IPS-NIHi7 (cell line): ENCODE results near the gene PBXIP1.
"Not testable (repeated sequence)": the region's sequence is repeated elsewhere in the genome, so short reads cannot be mapped to it uniquely, and the experiment has no call there.

Source experiments
- DNase-seq: peaks from one replicate; pipeline ENCODE4 v3.0.0; 2012; ENCODE audit warnings: mixed read lengths; ENCODE audit errors: extremely low spot score

PBXIP1 gene

DNA sequence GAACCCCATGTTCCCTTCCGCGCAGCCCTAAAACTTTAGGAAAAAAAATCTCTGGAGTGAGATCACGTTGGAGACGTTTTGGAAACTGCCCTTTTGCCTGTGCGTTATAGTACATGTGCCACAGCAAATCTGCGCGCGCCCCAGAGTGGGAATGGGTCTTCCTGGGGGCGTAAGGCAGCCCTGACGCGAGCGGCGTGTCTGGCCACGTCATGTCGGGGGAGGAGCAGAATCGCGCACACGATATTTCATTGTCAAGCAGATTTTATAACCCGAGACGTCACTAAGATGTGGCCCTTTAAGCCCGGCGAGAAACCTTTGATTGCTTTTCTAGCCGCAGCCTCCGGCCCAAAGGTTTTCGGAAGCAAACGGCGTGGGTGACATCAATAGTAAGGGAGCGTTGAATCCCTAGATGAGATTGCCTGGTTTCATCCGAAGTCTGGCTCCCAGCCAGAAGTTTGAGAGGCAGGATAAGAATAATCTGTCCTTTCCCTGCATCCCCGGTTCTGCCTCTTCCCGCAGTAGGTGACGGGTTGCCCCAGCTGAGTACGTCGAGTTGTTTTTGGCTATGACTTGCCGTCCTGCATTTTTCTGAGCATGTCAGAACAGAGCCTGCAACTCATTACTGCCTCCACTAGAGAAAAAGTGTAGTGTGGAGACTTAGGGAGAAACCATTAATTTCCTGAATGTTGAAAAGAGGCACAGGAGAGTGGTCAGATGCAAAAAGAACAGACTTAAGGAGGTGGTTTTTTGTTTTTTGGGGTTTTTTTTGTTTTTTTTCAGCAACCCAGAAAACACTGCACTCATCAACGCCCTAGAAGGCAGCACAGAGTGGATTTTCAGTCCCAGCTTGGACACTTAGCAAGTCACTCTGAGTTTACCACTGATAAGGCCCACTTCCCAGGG is 18.6 kb downstream of the PBXIP1 start:
- peak; percentile 90 for DNase-seq

DNA sequence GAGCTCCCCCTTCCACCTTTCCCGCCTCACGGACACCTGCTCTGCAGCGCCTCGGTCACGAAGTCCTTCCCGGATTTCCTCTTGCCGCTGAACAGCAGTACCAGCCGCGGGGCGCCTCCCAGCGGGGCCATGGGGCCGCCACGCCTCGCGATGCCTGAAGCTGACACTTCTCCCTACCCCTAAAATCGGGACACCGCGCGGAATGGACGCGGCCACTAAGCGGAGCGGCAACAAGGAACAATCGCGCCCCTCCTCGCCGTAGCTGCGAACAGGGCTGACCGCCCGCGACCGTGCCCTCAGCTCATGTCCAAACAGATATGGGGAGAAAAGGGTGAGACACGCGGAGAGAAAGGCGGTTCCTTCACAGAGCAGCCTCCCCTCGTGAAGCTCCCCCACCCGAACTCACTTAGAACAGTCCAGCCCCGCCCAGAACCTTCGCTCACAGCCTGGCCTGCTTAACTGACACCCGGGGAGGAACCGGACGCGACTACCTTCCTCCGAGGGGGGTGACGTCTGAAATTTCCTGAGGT is 19.3 kb downstream of the PBXIP1 start, which contains the start of gene PMVK:
Gene PMVK, minus strand, starts transcription at position 165 of the 530 bp plus-strand sequence. Its CDS starts 34 bp downstream, at position 131.
- DNase-seq = peak; percentile 97

DNA sequence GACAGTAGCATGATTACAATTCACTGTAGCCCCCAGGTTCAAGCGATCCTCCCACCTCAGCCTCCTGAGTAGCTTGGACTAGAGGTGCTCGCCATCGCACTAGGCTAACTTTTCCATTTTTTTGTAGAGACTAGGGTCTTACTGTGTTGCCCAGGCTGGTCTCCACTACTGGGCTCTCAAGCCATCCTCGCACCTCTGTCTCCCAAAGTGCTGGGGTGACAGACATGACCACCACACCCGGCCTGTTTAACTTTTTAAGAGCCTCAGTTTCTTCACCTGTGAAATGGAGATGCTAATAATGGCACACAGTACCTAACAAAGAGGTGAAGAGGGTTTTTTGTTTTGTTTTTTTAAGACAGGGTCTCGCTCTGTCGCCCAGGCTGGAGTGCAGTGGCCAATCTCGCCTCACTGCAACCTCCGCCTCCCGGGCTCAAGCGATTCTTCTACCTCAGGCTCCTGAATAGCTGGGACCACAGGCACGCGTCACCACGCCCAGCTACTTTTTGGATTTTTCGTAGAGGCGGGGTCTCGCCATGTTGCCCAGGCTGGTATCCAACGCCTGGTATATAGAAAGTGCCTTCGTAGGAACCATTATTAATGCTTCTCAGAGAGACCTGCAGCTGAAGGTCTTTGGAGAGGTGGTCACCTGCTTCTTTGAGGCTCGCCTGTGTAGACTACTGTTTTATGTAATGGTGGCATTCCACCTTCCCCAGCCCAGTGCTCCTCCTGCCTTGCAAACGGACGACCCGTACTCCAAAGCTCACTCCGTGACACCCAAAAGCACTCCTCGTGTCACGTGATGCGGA is 19.9 kb downstream of the PBXIP1 start:
- DNase-seq = no peak

DNA sequence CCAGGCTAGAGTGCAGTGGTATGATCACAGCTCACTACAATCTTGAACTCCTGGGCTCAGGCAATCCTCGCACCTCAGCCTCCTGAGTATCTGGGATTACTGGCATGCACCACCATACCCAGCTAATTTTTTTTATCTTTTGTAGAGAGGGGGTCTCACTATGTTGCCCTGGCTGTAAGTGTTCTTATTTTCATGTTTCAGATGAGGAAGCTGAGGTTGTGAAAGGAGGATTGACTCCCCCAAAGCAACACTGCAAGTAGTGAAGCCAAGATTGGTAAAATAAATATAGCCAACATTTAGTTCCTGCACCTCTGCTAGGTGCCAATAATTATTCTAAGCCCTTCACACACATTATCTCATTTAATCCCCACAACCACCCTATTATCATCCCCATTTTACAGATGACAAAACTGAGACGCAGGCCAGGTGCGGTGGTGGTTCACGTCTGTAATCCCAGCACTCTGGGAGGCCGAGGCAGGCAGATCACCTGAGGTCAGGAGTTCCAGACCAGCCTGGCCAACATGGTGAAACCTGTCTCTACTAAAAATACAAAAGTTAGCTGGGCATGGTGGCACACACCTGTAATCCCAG is 21.4 kb downstream of the PBXIP1 start:
- no peak for DNase-seq

DNA sequence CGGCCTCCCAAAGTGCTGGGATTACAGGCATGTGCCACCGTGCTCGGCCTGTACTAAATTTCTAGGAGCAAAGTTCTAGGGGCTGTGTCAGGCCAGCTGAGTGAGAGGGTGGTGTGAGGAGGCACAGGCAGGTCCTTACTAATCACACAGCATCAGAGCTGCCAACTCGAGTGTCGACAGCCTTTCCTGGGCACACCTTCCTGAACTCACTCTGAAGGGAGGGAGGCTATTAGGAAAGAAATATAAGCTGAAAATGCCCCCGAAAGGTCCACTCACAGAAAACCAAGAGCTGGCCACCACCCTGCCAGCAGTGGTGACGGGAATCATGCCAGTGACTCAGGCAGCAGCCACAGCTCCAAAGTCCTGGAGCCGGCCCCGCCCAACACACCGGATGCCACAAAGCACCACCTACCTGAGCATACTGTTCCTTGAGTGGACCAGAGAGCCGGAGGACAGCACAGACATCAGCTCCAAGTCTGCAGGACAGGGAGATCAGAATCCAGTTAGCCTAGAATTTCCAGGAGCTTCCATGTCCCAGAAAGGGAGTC is 23.9 kb downstream of the PBXIP1 start:
- DNase-seq = no peak

DNA sequence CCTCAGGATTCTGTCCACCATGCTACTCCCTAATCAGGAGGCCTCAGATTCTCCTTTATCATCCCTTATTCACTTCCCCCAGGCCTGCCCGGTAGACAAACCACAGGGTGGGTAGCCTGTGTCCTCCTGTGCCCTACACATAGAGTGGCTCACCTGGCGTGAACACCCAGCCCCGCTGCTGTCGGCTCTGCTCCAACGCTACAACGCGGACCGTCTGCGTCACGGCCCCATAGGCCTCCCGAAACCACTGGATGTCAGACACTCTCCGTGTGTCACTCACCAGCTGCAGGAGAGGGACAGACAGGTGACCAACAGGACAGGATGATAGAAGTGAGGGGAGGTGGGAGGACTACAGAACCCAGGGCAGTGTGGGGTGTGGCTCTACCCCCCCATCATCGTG is 29.7 kb downstream of the PBXIP1 start:
- no peak for DNase-seq

DNA sequence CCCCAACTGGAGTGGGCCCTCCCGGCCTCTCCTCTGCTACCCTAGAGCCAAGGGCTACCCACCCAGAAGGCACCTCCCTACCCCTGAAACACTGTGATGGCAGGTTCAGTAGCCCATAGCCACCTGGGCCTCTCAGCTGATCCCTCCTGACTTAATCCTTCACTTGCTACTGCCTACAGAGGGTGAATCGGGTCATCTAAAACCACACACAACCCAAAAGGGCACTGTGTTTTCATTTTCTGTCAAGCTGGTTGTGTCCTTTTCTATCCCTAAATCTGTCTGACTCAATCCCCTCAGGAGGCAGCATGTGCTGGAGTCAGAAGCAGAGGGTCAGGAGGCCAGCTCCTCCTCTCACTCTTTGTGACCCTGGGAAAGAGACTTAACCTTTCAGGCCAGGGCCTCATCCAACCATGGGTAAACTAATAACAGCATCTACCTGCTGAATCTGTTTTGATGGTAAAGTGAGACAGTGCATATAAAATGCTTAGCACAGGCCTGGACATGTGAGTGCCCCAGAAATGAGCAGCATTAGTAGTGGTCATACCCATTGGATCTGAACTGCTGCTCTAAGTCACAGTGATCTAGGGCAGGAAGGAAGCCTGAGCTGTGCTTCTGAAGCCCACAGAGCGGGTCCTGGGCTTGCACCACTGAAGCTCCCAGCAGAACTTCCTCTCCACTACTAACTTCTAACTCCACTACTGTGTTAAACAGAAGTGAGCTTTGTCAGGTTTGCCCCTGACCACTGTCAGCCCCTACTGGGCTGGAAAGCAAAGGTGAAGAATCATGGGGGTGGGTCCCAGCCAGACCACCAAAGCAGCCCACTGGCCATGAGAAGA is 30.3 kb downstream of the PBXIP1 start:
- DNase-seq = no peak

DNA sequence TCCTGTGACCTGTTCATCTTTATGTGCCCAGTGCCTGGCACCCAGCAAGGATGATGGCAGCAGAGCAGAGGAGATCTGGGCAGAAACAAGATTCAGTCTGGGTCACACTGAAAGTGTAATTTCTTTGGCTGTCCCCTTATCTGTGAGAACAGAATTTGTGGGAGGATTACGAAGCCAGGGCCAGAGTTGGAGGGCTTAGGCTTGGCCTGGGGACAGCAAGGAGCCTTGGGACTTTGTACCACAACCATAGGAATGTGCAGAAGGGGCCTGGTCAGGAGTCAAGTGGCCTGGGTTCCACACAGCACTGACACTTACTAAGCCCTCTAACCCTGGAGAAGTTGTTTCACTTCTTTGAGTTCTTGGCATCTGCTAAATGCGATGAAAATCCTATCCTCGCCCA is 32.2 kb downstream of the PBXIP1 start:
- no peak for DNase-seq

DNA sequence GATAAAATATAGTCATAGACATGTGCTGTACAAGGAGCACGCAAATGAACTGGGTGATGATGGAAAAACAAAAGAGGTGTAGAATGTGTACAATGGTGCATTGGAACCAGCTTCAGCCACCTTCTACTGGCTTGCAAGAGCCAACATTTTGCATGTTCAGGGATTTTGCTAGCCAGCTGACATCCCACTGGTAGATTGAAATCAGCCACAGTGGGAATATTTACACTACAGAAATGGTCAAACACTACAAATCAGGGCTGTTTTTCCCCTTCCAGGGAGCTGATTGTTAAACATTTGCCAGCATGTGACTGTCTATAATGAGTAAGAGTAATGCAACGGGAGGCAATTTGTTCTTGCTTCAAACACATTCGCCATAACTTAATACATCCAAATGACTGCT is 42.6 kb downstream of the PBXIP1 start:
- DNase-seq = no peak

DNA sequence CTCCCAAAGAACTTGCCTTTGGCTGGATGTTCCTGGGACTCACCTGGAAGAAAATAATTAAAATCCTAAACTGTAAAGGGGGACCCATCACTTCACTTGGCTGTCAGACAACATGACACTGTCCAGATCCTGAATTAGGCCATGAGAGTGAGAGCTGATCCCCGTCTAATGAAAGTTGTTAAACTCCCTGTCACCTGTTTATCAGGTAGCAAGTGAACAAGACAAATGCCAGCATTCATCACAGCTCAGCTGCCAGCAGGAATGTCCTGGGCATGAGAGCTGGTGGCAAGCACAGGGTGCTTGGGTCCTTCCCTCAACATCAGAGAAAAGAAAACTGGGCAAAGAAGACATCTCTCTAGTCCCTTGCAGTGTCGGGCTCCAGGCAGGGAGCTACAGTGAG is 43.1 kb downstream of the PBXIP1 start:
- no peak for DNase-seq

DNA sequence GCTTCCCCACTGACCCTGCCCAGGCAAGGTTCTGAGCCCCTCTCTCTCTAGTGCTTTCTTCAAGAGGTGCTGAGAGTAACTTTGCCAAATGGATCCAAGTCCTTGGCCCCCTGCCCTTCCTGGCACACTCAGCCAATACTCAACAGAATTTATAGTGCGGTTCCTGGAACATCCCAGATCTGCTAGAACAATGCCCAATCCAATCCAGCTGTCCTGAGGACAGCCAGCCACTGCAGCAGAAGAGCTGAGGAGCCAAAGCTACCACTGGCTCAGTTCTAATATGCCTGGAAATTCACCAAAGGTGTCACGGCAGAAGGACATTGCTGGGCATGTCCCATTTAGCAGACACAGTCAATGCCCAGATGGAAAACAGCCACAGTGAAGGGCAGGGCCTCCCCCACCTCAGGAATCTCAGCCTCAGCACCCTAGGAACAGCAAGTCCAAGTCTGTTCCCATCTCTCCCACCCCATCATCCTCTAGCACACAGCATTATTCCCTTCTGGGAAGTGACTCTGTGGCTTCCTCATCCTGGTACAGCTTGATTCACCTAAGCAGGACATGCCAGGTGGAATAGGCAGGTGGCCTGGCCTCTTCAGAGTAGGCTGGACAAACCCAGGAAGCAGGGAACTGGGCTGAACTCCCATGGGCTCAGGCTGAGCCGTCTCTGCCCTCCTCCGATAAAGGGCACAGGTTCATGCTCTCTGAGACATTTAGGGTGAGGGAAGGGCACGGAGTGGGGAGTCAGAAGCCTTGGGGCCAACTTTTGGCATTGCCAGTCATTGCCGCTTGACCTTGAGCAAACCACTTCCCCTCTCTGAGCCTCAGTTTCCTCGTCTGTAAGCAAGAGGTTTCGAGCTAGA is 44.0 kb downstream of the PBXIP1 start:
- no peak for DNase-seq

DNA sequence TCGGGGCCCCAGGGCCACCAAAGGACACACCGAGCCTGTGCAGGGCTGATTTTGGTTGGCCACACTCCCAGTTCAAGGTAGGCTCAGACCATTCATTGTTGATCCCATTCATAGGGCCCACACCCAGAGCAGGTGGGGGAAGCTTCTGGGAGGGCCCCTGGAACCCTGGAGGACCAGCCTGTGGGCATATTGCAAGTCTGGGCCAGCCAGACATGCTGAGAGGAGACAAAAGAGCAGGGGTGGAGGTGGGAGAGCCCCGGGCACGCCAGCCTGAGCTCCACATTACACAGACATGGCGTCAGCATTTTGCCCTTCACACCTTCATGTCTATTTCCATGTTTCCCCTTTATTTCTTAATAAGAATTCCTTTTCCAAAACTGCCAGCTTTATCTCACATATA is 45.0 kb downstream of the PBXIP1 start:
- DNase-seq = no peak

DNA sequence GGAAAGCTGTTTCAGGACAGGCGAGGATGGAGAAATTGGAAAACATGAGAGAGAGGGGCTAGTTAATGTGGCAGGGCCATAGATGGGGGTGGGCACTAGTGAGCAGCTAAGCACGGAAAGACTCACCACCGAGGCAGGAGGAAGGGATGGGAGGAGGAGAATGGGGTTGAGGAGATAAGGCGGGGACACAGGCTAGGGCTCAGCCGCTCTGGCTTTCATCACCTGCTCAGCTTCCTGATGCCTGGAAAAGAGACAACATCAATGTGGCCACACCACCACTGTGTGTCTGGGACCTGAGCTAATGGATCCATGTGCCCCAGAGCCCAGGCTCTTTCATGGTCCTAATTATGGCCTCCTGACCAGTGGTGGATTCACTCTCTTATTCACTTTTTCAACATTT is 47.0 kb downstream of the PBXIP1 start:
- no peak for DNase-seq

DNA sequence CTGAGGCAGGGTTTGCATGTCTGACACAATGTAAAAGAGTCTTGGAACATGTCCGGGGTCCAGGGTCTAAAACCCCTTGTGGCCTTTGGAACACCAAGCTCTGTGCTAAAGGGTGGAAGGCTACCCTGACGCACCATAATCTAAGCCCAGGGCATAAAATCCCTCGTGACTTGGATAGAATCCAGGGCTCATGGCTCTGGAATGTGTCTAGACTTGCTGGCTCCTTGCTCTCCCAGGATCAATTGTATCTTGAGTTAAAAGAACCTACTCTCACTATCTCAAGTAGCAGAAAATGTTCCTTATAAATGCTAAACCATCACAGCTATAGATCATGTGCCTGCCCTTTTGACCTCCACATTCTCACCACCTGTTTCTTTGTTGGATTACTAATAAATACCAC is 47.8 kb downstream of the PBXIP1 start:
- not testable (repeated sequence) for DNase-seq

DNA sequence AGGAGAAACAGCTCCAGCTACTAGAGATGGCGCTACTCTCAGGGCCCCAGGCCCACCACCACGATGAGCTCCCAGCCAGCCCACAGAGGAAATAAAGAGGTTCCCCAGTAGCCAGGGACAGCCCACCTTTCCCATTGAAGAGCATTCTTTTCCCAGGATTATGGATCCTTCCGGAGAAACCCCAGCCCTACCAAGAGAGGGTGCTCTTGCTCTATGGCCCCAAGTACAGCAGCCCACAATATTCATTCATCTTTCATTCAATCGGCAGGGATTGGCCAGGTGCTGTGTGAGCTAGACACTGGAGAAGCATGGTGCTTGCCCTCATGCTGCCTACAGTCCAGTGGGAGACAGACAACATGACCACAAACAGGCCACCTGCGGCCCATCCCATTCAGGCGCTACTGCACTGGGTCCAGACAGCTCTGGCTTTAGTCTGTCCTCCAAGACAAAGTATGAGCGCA is 49.2 kb downstream of the PBXIP1 start:
- DNase-seq = peak; percentile 48

DNA sequence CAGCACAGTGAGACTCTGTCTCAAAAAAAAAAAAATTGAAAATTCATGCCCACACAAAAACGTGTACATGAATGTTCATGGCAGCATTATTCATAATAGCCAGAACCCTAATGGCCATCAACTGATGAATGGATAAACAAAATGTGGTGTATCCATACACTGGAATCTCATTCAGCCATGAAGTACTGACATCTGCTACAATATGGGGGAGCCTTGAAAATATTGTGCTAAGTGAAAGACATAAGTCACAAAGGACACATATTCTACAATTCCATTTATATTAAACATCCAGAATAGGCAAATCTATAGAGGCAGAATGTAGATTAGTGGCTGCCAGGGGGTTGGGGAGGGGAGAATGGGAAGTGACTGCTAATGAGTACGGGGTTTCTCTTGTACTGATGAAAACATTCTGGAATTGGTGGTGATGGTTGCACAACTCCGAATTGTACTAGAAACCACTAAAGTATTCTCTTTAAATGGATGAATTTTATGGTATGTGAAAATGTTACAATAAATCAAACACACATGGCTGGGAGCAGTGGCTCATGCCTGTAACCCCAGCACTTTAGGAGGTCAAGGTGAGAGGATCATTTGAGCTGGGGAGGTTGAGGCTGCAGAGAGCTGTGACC is 52.8 kb downstream of the PBXIP1 start:
- no peak for DNase-seq

DNA sequence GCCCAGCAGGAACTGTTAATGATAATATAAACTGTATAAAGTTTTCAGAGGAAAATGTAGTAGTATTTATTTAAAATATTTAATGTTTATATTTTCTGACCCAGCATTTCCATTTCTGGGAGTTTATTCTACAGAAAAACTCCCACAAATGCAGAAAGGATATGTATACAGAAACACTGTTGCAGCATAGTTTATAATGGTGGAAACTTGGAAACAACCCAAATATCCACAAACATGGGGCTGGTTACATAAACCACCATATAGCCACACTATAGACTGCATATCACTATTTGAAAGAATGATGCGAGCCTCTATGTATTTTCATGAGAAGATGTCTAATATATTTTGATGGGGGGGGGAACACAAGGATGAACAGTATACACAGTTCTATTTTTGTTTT is 54.3 kb downstream of the PBXIP1 start:
- no peak for DNase-seq

DNA sequence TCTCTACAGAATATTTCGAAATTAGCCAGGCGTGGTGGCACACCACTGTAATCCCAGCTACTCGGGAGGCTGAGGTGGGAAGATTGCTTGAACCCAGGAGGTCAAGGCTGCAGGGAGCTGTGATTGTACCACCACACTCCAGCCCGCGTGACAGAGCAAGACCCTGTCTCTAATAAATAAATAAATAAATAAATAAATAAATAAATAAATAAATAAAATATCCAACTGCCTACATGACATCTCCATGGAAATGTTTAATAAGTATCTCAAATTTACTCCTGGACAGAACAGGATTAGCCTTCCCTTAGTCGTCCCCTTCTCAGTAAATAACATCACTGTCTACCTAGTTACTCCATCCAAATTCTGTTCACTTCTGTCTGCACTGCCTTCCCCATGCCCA is 56.9 kb downstream of the PBXIP1 start:
- no peak for DNase-seq

DNA sequence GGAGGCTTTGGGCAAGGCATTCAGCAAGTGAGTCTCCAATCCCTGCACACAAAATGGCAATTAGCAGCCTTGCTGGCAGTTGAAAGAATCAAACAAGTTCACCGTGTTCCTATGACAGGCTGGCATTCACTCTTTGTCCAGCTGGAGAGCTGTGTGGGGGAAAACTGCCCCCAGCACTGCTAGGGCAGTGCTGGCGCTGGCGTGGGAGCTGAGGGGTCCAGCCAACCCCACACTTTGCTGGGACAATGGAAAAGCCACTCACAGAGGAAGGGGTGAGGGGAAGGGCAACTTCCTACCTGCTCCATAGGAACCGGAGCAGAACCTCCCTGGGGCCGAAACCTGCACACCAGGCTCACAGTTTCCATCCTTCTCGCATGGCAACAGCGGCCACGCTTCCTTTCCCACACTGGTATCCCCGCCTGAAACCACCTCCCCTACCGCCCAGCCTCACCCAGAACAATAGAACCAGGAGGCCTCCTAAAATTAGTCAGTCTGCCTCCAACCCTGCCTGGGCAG is 59.1 kb downstream of the PBXIP1 start:
- DNase-seq = no peak
